Upper lobe of left lung (tissue), 4 donors: ENCODE measurements around the gene DNAAF5.

Experiments
- EP300 ChIP-seq, 4 donors: sonication (generic); formaldehyde crosslinking; IDR thresholded peaks; one replicate each; pipeline ENCODE4 v1.5.1; 2017; ENCODE audit warnings: antibody characterized with exemption in 4 of 4, control low read depth in 2 of 4
- POLR2A ChIP-seq, 4 donors: fragments of 450-650 bp; IDR thresholded peaks; one replicate each; pipeline ENCODE4 v1.5.1; 2016 to 2017; ENCODE audit warnings: antibody characterized with exemption in 4 of 4, mild to moderate bottlenecking in 2 of 4
- POLR2AphosphoS5 ChIP-seq, 2 donors: sonication (generic); formaldehyde crosslinking; IDR thresholded peaks; one replicate each; pipeline ENCODE4 v1.5.1; 2017; ENCODE audit warnings: antibody characterized with exemption in 2 of 2
- TF ChIP-seq, protein P1 (sequence below), 6 experiments: fragments of 450-650 bp in 4 of 6; fragments of 200-600 bp in 2 of 6; sonication (generic) in 2 of 6; IDR thresholded peaks; one replicate each; pipeline ENCODE4 v1.5.1; 2016 to 2019; ENCODE audit warnings: antibody characterized with exemption in 6 of 6

DNA sequence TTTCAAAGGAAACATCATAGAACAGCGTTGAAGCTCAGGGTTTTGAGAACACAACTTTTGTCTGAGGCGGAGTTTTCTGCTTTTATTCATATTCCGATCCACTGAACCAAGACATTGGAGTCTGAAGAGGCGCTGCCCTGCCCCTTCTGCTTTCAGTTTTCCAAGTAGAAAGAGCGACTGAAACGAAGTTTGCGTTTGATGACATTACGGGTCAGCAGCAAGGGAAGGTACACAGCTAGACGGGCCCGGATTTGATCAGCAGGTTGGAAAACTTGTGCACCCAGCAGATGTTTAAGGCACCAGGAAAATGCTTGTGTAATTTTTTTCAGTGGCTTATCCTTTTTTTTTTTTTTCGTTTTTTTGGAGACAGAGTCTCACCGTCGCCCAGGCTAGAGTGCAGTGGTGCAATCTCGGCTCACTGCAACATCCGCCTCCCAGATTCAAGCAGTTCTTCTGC, 106.5 kb downstream of the DNAAF5 start:
- TF ChIP-seq, protein P1, sequence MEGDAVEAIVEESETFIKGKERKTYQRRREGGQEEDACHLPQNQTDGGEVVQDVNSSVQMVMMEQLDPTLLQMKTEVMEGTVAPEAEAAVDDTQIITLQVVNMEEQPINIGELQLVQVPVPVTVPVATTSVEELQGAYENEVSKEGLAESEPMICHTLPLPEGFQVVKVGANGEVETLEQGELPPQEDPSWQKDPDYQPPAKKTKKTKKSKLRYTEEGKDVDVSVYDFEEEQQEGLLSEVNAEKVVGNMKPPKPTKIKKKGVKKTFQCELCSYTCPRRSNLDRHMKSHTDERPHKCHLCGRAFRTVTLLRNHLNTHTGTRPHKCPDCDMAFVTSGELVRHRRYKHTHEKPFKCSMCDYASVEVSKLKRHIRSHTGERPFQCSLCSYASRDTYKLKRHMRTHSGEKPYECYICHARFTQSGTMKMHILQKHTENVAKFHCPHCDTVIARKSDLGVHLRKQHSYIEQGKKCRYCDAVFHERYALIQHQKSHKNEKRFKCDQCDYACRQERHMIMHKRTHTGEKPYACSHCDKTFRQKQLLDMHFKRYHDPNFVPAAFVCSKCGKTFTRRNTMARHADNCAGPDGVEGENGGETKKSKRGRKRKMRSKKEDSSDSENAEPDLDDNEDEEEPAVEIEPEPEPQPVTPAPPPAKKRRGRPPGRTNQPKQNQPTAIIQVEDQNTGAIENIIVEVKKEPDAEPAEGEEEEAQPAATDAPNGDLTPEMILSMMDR (IDR thresholded peaks at IDR 0.05) = no peak
- TF ChIP-seq POLR2A (IDR thresholded peaks at IDR 0.05) = no peak
- no peak for TF ChIP-seq EP300 (IDR thresholded peaks at IDR 0.05)
- TF ChIP-seq POLR2AphosphoS5 (IDR thresholded peaks at IDR 0.05) = no peak
